NCI-H1417 (cell line): Measurements from ENCODE around the gene FIGLA.
A peak's percentile ranks its signal among the peaks of the same experiment; 100 is the strongest.

ENCODE experiments used
- DNase-seq, 3 experiments: peaks; one replicate each; lab custom pipeline; 2025; lab: John Stamatoyannopoulos, UW

The FIGLA gene

GRCh38 chr2:70775141-70775540, 15.3 kb downstream of the FIGLA start:
- no peak for DNase-seq

- DNase-seq = no peak
Measured at GRCh38 chr2:70772486-70773155, 17.8 kb downstream of the FIGLA start.

- no peak for DNase-seq
Measured at GRCh38 chr2:70771446-70771845, 19.0 kb downstream of the FIGLA start.

GRCh38 chr2:70769450-70769849, 21.0 kb downstream of the FIGLA start:
- DNase-seq = no peak

- peak in 2 of 3 experiments; percentile 45 to 57 for DNase-seq
Measured at GRCh38 chr2:70768590-70769085, 21.8 kb downstream of the FIGLA start.

GRCh38 chr2:70767699-70768589, 22.5 kb downstream of the FIGLA start, which contains the start of gene ADD2:
TSS of gene ADD2 (minus strand) at chr2:70768200. CDS start at chr2:70706408, 61,792 bp downstream.
- peak; percentile 54 to 91 (median 90) for DNase-seq

- DNase-seq = peak; percentile 45 to 93 (median 91)
Measured at GRCh38 chr2:70767079-70767698, 23.3 kb downstream of the FIGLA start.

- DNase-seq = peak in 2 of 3 experiments; percentile 55 to 77
Measured at GRCh38 chr2:70766357-70767078, 23.9 kb downstream of the FIGLA start.

- DNase-seq = no peak
Measured at GRCh38 chr2:70765507-70765906, 24.9 kb downstream of the FIGLA start.

GRCh38 chr2:70759446-70759845, 31.0 kb downstream of the FIGLA start:
- no peak for DNase-seq

- no peak for DNase-seq
Measured at GRCh38 chr2:70757966-70758365, 32.5 kb downstream of the FIGLA start.

GRCh38 chr2:70757360-70757759, 33.1 kb downstream of the FIGLA start:
- DNase-seq = no peak

GRCh38 chr2:70756128-70756527, 34.3 kb downstream of the FIGLA start:
- no peak for DNase-seq

GRCh38 chr2:70753902-70754301, 36.5 kb downstream of the FIGLA start:
- DNase-seq = peak; percentile 53 to 95 (median 93)

- no peak for DNase-seq
Measured at GRCh38 chr2:70753031-70753430, 37.4 kb downstream of the FIGLA start.

- DNase-seq = no peak
Measured at GRCh38 chr2:70752396-70752795, 38.0 kb downstream of the FIGLA start.

GRCh38 chr2:70751881-70752280, 38.6 kb downstream of the FIGLA start:
- peak in 1 of 3 experiments; percentile 26 for DNase-seq

- no peak for DNase-seq
Measured at GRCh38 chr2:70750320-70750719, 40.1 kb downstream of the FIGLA start.

- no peak for DNase-seq
Measured at GRCh38 chr2:70748002-70748784, 42.2 kb downstream of the FIGLA start.

GRCh38 chr2:70747284-70747683, 43.2 kb downstream of the FIGLA start:
- no peak for DNase-seq
